Measurements from ENCODE around the gene PRELID1.

PRELID1 gene

DNA sequence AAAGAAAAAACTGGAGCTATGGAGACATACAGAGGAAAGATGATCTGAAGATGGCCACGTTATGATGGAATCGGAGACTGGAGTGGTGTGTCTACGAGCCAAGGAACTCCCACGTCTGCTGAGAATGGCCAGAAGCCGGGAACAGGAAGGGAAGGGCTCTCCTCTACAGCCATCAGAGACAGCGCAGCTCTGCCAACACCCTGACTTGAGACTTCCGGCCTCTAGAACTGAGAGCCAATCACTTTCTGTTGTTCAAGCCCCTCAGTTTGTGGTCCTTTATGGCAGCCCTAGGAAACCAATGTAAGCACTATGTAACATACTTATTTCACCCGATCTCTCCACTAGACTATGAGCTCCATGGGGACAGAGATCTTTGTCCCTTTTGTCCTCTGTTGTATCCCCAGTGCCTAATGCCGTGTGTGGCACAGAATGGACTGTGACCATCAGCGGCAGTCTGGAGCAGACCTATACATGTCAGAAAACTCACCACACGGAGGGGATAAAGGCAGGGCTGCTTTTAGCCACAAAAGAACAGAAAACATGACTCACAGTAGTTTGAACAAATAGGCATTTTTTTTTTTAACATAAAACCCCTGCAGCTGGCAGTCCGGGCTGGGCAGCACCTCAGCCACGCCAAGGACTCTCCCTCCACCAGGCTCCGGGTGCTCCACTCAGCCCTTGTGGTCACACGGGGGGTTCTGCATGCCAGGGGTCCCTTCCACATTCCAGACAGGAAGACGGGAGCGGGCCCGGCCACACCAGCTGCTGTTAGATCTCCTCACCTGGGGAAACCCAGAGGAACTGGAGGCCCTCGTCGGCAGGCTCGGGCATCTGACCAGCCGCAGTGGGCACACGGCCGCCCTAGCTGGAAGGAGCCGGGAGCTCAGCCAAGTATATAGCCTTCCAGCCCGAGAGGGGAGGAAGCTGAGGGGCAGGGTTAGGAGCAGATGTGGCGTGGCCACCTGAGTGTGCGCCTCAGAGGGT lies 24.2 kb downstream of the PRELID1 start:
- no peak for TF ChIP-seq JUND (IDR thresholded peaks at IDR 0.05; ENCODE audit: low read depth)
- no peak for DNase-seq (ENCODE audit: low read depth in 1 of 2, low spot score in 1 of 2)
- in situ Hi-C loops (cut with HindIII; ENCODE audit: low pct_unique_long_range_greater_than_20kb, low sequenced_read_pairs), result no loop called here

DNA sequence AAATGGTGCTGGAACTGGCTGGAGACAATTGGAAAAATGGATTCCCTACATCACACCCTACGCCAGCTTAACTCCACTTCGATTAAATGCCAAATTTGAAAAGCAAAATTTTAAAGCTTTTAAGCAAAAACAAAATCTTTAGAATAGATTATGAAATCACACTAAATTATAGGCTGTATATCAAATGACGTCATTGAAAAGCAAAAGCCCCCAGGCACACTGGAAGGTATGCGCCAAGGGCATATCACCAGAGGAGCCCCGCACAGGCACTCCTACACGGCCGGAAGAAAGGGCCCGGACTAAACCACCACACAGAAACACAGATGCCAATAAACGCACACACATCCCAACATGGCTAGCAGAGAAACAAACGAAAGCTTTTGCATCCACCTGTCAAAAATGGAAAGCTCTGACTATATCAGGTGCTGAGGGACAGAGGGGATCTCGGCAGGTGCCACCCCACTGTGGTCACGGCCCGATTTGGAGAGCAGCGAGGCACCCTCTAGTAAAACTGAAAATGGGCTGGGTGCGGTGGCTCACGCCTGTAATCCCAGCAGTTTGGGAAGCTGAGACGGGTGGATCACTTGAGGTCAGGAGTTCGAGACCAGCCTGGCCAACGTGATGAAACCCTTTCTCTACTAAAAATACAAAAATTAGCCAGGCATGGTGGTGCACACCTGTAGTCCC lies 25.1 kb downstream of the PRELID1 start:
- in situ Hi-C loops (cut with HindIII; ENCODE audit: low pct_unique_long_range_greater_than_20kb, low sequenced_read_pairs), result no loop called here

DNA sequence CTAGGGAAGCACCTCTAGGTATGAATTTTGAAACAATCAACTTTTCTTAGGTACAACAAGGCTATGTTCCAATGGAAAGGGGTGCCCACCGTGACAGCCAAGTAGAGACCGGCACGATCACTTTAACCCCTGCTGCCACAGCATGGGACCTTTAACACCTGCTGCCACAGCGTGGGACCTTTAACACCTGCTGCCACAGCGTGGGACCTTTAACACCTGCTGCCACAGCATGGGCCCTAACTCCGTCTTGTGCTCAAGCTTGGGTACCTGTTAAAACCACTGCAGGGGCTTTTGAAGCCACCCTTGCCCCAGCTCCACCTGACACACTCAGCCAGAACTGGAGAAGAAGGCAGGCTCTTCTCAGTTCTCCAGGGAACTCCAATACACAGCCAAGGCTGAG lies 26.3 kb downstream of the PRELID1 start:
- in situ Hi-C loops (cut with HindIII; ENCODE audit: low pct_unique_long_range_greater_than_20kb, low sequenced_read_pairs), result no loop called here

More for the DNA sequence above, 25.1 kb downstream of the PRELID1 start:
- TF ChIP-seq JUND (IDR thresholded peaks at IDR 0.05; ENCODE audit: low read depth), result no peak
- DNase-seq (ENCODE audit: low read depth in 1 of 2, low spot score in 1 of 2), result no peak

DNA sequence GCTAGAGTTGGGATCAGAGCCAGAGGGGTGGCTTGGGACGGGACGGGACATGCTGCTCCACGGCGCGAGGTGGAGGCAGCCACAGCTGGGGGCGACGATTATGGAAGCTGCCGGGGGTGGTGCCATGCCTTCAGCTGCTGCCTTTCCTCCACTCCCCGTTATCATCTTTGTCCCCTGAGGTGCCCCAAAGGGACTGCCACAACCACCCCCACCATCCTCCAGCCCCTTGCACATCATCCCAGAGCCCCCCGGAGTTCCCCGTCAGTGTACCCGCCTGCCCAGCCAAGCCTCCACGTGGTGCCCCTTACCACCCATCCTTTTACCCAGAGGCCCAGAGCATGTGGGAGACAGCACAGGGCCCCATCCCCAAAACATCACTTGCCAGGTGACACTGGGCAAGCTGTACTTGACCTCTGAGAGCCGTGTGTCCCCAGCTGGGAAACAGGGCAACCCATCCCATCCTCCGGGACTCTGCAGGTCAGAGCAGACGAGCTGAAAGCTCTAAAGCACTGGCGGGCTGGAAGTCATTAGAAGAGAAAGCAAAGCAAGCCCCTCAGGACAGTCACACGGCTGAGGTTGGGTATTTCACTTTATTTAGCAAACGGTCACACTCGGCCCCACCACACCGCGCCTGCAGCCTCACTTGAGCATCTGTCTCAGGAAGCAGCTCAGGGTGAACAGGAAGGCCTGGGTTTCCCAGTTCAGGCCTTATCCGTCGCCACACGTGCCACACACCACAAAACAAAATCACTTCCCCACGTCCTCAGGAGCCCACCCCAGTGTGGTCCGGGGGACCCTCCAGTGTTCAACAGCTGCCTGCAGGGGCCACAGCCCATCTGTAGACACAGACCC lies 27.6 kb downstream of the PRELID1 start:
- in situ Hi-C loops (cut with HindIII; ENCODE audit: low pct_unique_long_range_greater_than_20kb, low sequenced_read_pairs), result no loop called here
- no peak for DNase-seq (ENCODE audit: low read depth in 1 of 2, low spot score in 1 of 2)
- TF ChIP-seq JUND (IDR thresholded peaks at IDR 0.05; ENCODE audit: low read depth), result no peak

More for the DNA sequence above, 26.3 kb downstream of the PRELID1 start:
- no peak for DNase-seq (ENCODE audit: low read depth in 1 of 2, low spot score in 1 of 2)
- TF ChIP-seq JUND (IDR thresholded peaks at IDR 0.05; ENCODE audit: low read depth), result no peak

DNA sequence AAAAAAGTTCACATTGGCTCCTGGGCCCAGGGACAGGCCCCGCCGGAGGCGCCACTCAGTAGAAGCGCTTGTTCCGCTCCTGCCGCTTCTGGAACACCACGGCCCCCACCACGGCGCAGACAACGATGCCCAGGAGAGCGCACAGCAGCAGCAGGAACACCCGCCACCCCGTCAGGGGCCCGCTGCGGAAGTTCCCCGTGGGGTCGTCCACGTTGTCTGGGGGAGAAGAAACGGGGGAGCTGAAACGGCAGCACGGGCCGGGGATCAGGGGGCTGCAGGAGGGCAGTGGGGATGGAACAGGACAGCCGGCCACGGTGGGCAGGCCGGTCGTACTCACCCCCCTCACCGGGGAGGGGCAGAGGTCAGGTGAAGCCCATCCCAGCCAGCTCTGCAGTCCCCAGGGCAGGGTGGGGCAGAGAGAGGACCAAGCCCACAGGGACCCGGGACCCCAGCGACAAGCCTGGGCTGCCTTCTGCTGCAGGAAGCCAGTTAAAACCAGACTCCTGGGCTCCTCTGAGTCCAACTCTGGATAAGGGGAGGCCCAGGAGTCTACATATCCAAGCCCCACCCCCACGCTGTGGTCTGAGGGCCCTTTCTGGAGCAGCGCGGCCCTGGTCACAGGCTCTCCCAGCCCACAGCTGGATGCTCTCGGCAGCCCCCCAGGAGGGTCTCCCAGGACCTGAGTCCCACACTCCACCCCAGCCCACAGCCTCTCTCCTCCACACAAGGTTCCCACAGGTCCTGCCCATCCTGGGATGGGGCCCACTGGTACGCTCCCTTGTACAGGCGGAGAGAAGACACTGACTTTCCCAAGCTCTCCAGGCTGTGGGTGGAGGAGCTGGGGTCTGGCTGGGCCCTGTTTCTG lies 28.7 kb downstream of the PRELID1 start:
- no peak for TF ChIP-seq JUND (IDR thresholded peaks at IDR 0.05; ENCODE audit: low read depth)
- no peak for DNase-seq (ENCODE audit: low read depth in 1 of 2, low spot score in 1 of 2)
- in situ Hi-C loops (cut with HindIII; ENCODE audit: low pct_unique_long_range_greater_than_20kb, low sequenced_read_pairs), result no loop called here

DNA sequence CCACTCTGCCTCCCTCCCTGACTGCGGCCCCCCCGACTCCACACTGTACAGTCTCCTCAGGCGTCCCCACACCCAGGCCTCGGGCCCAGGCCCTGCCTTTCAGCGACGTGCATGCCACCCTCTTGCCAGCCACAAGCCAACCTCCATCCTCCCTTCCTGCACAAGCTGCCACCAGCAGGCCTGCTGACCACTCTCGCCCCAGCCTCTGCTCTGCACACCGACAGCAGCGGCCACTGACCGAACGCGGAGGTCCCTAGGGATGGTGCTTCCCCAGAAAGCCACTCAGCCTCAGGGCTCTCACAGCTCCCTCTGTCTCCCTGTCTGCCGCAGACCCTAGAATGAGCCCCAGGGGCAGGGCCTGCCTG lies 29.3 kb downstream of the PRELID1 start:
- no peak for TF ChIP-seq JUND (IDR thresholded peaks at IDR 0.05; ENCODE audit: low read depth)
- in situ Hi-C loops (cut with HindIII; ENCODE audit: low pct_unique_long_range_greater_than_20kb, low sequenced_read_pairs), result no loop called here
- no peak for DNase-seq (ENCODE audit: low read depth in 1 of 2, low spot score in 1 of 2)

DNA sequence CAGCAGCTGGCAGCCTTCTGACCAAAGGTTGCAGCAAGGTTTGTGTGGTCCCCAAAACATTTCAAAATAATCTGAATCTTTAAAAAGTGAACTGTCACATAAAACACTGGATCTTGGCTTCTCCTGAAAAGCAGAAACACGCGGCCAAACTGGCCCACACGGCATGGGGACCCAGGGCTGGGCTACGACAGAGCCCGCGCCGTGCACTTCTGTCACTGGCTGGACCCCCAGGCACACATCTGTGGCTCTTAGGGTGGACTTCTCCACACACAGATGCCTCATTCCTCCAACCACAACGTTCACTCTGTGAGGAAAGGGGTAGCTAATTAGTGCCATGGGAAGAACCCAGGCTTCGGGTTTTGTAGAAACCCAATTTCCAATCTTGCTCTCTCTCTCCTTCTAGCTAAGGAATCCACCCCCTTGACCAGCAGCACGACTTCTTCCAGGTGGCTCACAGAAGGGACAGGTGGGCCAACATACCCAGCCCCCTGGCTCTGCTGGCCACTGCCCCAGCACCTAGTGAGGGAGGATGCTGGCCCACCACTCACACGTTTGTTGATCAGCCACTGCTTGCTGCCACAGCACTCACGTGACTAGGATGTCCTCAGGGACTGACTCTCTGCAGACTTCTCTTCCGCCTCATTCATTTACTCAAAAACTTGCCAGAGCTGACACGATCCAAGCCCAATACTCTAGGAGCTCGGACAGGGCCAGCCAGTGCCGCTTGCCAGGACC lies 30.0 kb downstream of the PRELID1 start:
- no peak for DNase-seq (ENCODE audit: low read depth in 1 of 2, low spot score in 1 of 2)
- in situ Hi-C loops (cut with HindIII; ENCODE audit: low pct_unique_long_range_greater_than_20kb, low sequenced_read_pairs), result no loop called here
- no peak for TF ChIP-seq JUND (IDR thresholded peaks at IDR 0.05; ENCODE audit: low read depth)

DNA sequence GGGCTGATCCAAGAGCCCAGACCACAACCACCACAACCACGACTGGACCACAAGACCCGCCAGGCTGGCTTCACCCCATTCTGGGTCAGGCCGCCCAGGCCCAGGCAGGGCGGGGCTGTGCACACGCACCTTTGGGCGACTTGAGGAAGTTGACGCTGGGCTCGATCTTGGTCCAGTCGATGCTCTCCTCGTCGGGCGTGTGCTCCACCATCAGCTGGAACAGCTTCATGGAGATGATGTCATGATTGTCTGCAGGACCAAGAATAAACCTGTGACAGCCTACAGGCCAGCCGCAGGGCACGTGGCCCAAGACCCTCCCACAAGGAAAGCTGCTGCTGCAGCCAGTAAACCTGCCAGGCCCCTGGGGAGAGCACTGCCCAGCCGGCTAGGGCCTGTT lies 30.6 kb downstream of the PRELID1 start:
- DNase-seq (ENCODE audit: low read depth in 1 of 2, low spot score in 1 of 2), result no peak
- TF ChIP-seq JUND (IDR thresholded peaks at IDR 0.05; ENCODE audit: low read depth), result no peak
- in situ Hi-C loops (cut with HindIII; ENCODE audit: low pct_unique_long_range_greater_than_20kb, low sequenced_read_pairs), result no loop called here

DNA sequence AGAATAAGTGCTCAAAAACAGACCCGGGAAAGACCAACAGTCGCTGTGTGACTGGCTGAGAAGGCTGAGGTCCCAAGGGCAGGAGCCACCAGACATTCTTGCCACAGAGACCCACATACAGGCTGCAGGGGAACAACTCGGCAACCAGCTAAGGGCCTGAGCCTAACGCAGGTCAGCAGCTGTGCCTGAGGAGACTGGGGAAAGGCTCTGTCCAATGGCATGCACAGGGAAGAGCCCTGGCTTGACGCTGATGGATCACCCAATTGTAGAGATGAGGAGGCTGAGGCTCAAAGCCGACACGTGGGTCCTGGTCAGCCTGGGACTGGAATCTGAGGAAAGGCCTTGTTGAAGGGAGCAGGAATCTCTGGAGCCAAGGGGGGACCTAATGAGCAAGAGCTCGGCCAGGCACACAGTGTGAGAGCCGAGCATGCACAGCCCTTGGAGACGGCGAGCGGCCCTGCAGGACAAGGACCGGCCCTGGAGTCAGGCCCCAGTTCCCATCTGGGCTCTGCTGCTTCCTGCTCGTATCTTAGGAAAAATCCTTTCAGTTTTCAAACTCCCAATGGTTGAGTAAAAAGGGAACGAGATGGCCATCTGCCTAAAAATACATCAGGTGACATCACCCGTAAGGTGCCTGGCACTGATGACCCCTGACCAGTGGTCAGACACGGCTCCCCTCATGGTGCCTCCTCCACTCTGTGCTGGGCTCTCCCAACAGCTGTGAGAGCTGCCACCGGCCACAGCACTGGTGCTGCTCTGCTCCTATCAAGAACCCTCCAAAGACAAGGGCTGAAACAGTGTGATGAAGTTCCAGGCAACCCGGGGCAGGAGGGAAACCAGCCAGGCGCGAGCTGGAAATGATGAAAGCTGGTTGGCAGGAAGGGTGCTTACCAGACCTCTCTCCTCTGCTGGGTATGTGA lies 31.4 kb downstream of the PRELID1 start:
- in situ Hi-C loops (cut with HindIII; ENCODE audit: low pct_unique_long_range_greater_than_20kb, low sequenced_read_pairs), result no loop called here
- TF ChIP-seq JUND (IDR thresholded peaks at IDR 0.05; ENCODE audit: low read depth), result no peak
- no peak for DNase-seq (ENCODE audit: low read depth in 1 of 2, low spot score in 1 of 2)

DNA sequence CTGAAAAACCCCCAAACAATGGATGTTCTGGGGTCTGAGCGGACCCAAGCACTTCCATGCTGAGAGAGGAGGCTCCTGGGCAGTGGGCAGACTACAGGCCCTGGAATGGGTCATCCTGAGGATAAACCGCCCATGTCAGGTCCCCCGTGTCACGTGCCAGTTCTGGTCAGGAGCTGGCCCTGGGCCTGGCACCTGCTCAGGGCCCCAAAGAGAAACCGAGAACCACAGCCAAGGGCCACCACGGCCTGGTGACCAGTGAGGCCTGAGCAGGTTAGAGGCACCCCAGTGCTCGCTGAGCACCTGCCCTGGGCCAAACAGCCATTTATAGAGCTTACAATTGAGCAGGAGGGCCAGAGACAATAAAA lies 32.1 kb downstream of the PRELID1 start:
- DNase-seq (ENCODE audit: low read depth in 1 of 2, low spot score in 1 of 2), result no peak
- in situ Hi-C loops (cut with HindIII; ENCODE audit: low pct_unique_long_range_greater_than_20kb, low sequenced_read_pairs), result no loop called here
- no peak for TF ChIP-seq JUND (IDR thresholded peaks at IDR 0.05; ENCODE audit: low read depth)

All from T47D (cell line).